K562 (cell line): ENCODE measurements around the gene PDE6D. TPM values are rescaled to one million over a fixed set of nuclear protein-coding genes. Genes with fewer than 3 reads are reported as not detected.

Experiments
- ATAC-seq: fragments of 200-7000 bp; cut with Tn5 transposase; 3 replicates; pipeline ENCODE4 v1.9.1; 2020; ENCODE audit warnings: moderate library complexity
- BruUV-seq: library from RNA; stranded (reverse); fragments of 400-500 nt; replicated peaks from 2 replicates; lab custom pipeline; 2021; lab: Mats Ljungman, UMichigan
- CTCF ChIA-PET: fragments of 300-600 bp; formaldehyde crosslinking; extraction: SDS; loops from one replicate; lab custom pipeline; 2021; ENCODE audit warnings: low intra/inter-chr PET ratio; lab: Yijun Ruan, JAX
- POLR2A ChIA-PET: fragments of 300-600, 350-650 bp; sonication (Branson Sonifier 250); formaldehyde crosslinking; extraction: SDS; loops from one replicate; lab custom pipeline; 2021; ENCODE audit warnings: antibody characterized with exemption, inconsistent platforms; lab: Yijun Ruan, JAX
- DNase-seq, 4 experiments: peaks; one replicate each; pipeline versions ENCODE4 v3.0.0 to v3.0.0-alpha.2; 2011 to 2018; ENCODE audit warnings: low spot score in 3 of 4, mixed read lengths in 3 of 4; ENCODE audit errors: extremely low read depth in 1 of 4
- FAIRE-seq: peaks from 2 replicates; lab custom pipeline; 2011; peaks lifted over from hg19 to GRCh38; lab: Jason Lieb, UNC
- H2AFZ ChIP-seq: 2 replicates; pipeline ENCODE4 v1.6.0; 2011; ENCODE audit warnings: low read depth, low read length, control low read depth, inconsistent platforms
- H3K27ac ChIP-seq: fragments of 200-600 bp; 3 replicates; pipeline ENCODE4 v1.8.0; 2011; ENCODE audit warnings: low read depth, mild to moderate bottlenecking, control low read depth, inconsistent platforms, low read length, moderate library complexity, mixed read lengths; ENCODE audit errors: extremely low read depth
- H3K27me3 ChIP-seq, 2 experiments: fragments of 300-600 bp in 1 of 2; 2 replicates in 1 of 2; 3 replicates in 1 of 2; pipeline versions ENCODE4 v1.6.0 to v1.8.0; 2011; ENCODE audit warnings: inconsistent platforms in 2 of 2, low read length in 2 of 2, mild to moderate bottlenecking in 1 of 2, mixed read lengths in 1 of 2, moderate library complexity in 1 of 2; ENCODE audit not compliant: control insufficient read depth in 2 of 2, insufficient read depth in 2 of 2
- H3K36me3 ChIP-seq: fragments of 300-600 bp; 3 replicates; pipeline ENCODE4 v1.8.0; 2011; ENCODE audit warnings: mild to moderate bottlenecking, low read length, inconsistent platforms; ENCODE audit not compliant: control insufficient read depth, insufficient read depth
- H3K4me1 ChIP-seq, 2 experiments: fragments of 200-600 bp in 1 of 2; replicated peaks in 1 of 2; 2 replicates in 1 of 2; 3 replicates in 1 of 2; pipeline versions ENCODE4 v1.5.1 to v1.8.0; 2011; ENCODE audit warnings: inconsistent platforms in 2 of 2, low read length in 2 of 2, mild to moderate bottlenecking in 1 of 2, mixed read lengths in 1 of 2, moderate library complexity in 1 of 2; ENCODE audit not compliant: control insufficient read depth in 2 of 2, insufficient read depth in 2 of 2
- H3K4me2 ChIP-seq: 2 replicates; pipeline ENCODE4 v1.6.1; 2011; ENCODE audit warnings: low read length, control low read depth, inconsistent platforms, mixed read lengths; ENCODE audit not compliant: insufficient read depth
- H3K4me3 ChIP-seq: fragments of 200-600 bp; sonication (generic), shearing (Covaris generic); 2 replicates; pipeline ENCODE4 v1.5.1; 2016; ENCODE audit warnings: control low read depth, inconsistent platforms
- H3K79me2 ChIP-seq: fragments of 200-600 bp; 3 replicates; pipeline ENCODE4 v1.8.0; 2011; ENCODE audit warnings: low read length, inconsistent platforms; ENCODE audit not compliant: control insufficient read depth, insufficient read depth
- H3K9ac ChIP-seq, 2 experiments: 2 replicates each; pipeline versions ENCODE4 v1.6.0 to v1.6.1; 2011; ENCODE audit warnings: low read depth in 2 of 2, low read length in 2 of 2, control low read depth in 1 of 2, inconsistent platforms in 1 of 2, mild to moderate bottlenecking in 1 of 2, mixed read lengths in 1 of 2; ENCODE audit not compliant: insufficient read depth in 1 of 2
- H3K9me1 ChIP-seq: one replicate; pipeline ENCODE4 v1.6.0; 2011; ENCODE audit warnings: inconsistent platforms, mild to moderate bottlenecking, low read length, moderate library complexity; ENCODE audit not compliant: control insufficient read depth, insufficient read depth
- H3K9me3 ChIP-seq: replicated peaks from 2 replicates; pipeline ENCODE4 v1.5.1; 2011; ENCODE audit warnings: low read depth, low read length, inconsistent platforms; ENCODE audit not compliant: control insufficient read depth, insufficient read depth
- H4K20me1 ChIP-seq: replicated peaks from 2 replicates; pipeline ENCODE4 v1.6.1; 2011; ENCODE audit warnings: low read length, inconsistent platforms, mixed read lengths; ENCODE audit not compliant: control insufficient read depth, insufficient read depth
- CHD2 ChIP-seq: IDR thresholded peaks from 2 replicates; pipeline ENCODE4 v1.6.1; 2011; ENCODE audit warnings: low read depth, low read length
- ESRRA ChIP-seq: fragments of 450-650 bp; IDR thresholded peaks from 2 replicates; pipeline ENCODE4 v1.6.1; 2014; ENCODE audit warnings: low read depth, mild to moderate bottlenecking, moderate library complexity, borderline replicate concordance
- FOXP1 ChIP-seq: sonication (generic); formaldehyde crosslinking; IDR thresholded peaks from 2 replicates; pipeline ENCODE4 v1.8.0; 2022; ENCODE audit warnings: mild to moderate bottlenecking, missing genetic modification reagents
- NCOA4 ChIP-seq: fragments of 450-650 bp; IDR thresholded peaks from 2 replicates; pipeline ENCODE4 v1.6.1; 2018; ENCODE audit warnings: mild to moderate bottlenecking; ENCODE audit not compliant: partially characterized antibody
- NR2C2 ChIP-seq, 2 experiments: fragments of 200-800 bp in 1 of 2; sonication (Bioruptor generic) in 1 of 2; sonication (generic) in 1 of 2; formaldehyde crosslinking in 1 of 2; IDR thresholded peaks; 2 replicates each; pipeline versions ENCODE4 v1.6.1 to v1.8.0; 2016 to 2022; ENCODE audit warnings: mild to moderate bottlenecking in 1 of 2, missing compliant biosample characterization in 1 of 2, missing genetic modification characterization in 1 of 2, missing genetic modification reagents in 1 of 2
- PTTG1 ChIP-seq: fragments of 450-650 bp; IDR thresholded peaks from 2 replicates; pipeline ENCODE4 v1.6.1; 2016; ENCODE audit warnings: low read depth, mild to moderate bottlenecking, missing genetic modification characterization, missing compliant biosample characterization
- TAL1 ChIP-seq: fragments of 450-650 bp; IDR thresholded peaks from 2 replicates; pipeline ENCODE4 v1.6.1; 2016; ENCODE audit warnings: mild to moderate bottlenecking
- TBP ChIP-seq: optimal IDR thresholded peaks from 2 replicates; pipeline ENCODE3; 2011; ENCODE audit warnings: low read depth, low read length, improper control_type of control experiment
- TSC22D4 ChIP-seq: fragments of 450-650 bp; IDR thresholded peaks from 2 replicates; pipeline ENCODE4 v1.6.1; 2016; ENCODE audit warnings: missing genetic modification characterization, missing biosample characterization, control low read depth
- ZNF668 ChIP-seq: fragments of 250-450 bp; sonication (Bioruptor Pico); IDR thresholded peaks from 2 replicates; pipeline ENCODE4 v1.8.0; 2022; ENCODE audit warnings: mild to moderate bottlenecking, inconsistent platforms
- ZNF830 ChIP-seq: fragments of 250-450 bp; sonication (Bioruptor Pico); IDR thresholded peaks from 2 replicates; pipeline ENCODE4 v1.5.0; 2021; ENCODE audit warnings: mild to moderate bottlenecking
- WGBS: fragments of 100-300 bp; shearing (Covaris generic); methylation state at CpG from one replicate; pipeline ENCODE4 v1.1.6; 2016; ENCODE audit warnings: low coverage, mixed read lengths; ENCODE audit not compliant: insufficient coverage; ENCODE audit errors: missing lambda C conversion rate; 5-methylcytosine and 5-hydroxymethylcytosine counted together
- in situ Hi-C: fragments of 300-500 bp; cut with MboI; formaldehyde crosslinking; loops from 4 replicates; pipeline ENCODE4 v1.15.0; 2018; ENCODE audit warnings: inconsistent platforms, mixed read lengths
- intact Hi-C: fragments of 100-400 bp; cut with micrococcal nuclease; formaldehyde crosslinking; loops from 2 replicates; pipeline ENCODE4 v1.14.2; 2022
- polyA plus RNA-seq, 8 experiments: library from polyadenylated mRNA; depleted of rRNA in 4 of 8; stranded (reverse) in 5 of 8; unstranded in 3 of 8; fragments of >200 nt; fragmentation: Nextera tagmentation in 2 of 8; fragmentation: Illumina TruSeq in 1 of 8; extraction: Ambion mirVana in 2 of 8; extraction: Trizol in 1 of 8; gene quantifications; 2 replicates each; pipeline versions ENCODE4 v1.2.1 to v1.2.3, GENCODE V29; 2011 to 2014; ENCODE audit warnings: inconsistent platforms in 1 of 8, missing spikeins in 1 of 8
- total RNA-seq, 7 experiments: library from RNA; depleted of rRNA in 6 of 7; stranded (reverse); fragments of >200 nt in 6 of 7; fragmentation: Illumina TruSeq in 2 of 7; extraction: Trizol in 2 of 7; gene quantifications; 2 replicates each; pipeline versions ENCODE4 v1.2.1 to v1.2.3, GENCODE V29; 2011 to 2021; ENCODE audit warnings: low replicate concordance in 1 of 7
- TF ChIP-seq, protein P1 (sequence below): fragments of 450-650 bp; IDR thresholded peaks from 2 replicates; pipeline ENCODE4 v1.6.1; 2017; ENCODE audit warnings: mild to moderate bottlenecking, moderate library complexity
- TF ChIP-seq, protein P2 (sequence below): fragments of 250-450 bp; sonication (Bioruptor Pico); IDR thresholded peaks from 2 replicates; pipeline ENCODE4 v1.9.0; 2021; ENCODE audit warnings: mild to moderate bottlenecking
- TF ChIP-seq, protein P3 (sequence below): fragments of 250-450 bp; sonication (Bioruptor Pico); IDR thresholded peaks from 2 replicates; pipeline ENCODE4 v1.5.0; 2021

The PDE6D gene
- total and polyA plus RNA-seq, 9 of the 15 experiments (the other 6 are each of a cell fraction or from before 2014, with no cell fraction given) = 0.65 to 11.6 (median 7.0) TPM

DNA sequence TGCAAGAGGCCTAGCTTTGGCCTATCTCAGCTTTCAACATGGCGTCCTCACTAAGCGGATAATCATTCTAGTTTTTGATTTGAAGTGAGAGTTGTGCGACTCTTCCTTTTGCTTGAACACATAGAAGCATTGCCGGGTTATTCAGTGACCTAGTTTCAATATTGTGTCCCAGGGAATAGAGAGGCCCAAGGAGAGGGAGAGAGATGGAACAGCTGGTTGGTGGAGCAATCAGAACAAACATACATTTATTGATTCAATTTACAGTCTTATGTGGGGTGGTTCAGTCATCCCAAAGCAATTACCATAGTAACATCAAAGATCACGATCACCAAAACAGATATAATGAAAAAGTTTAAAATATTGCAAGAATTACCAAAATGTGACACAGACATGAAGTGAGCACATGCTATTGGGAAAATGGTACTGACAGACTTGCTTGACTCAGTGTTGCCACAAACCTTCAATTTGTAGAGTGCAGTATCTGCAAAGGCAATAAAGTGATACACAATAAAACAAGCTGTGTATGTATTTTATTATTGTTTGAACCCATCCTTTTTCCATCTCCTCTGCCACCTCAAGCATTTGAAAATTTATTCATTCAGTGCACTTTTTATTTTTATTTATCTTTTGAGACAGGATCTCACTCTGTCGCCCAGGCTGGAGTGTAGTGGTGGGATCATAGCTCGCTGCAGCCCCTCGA, 35.4 kb upstream of the PDE6D start:
- in situ Hi-C loops (no loop called here), intact Hi-C loops (no loop called here)
- no peaks in the 10 kb centered on the region; the same call in 1 of the 2 replicates for H3K9me3 ChIP-seq
- H3K4me1 ChIP-seq = no peaks in the 10 kb centered on the region
- H2AFZ ChIP-seq = no peak overlapping the region
- H3K27ac ChIP-seq = no peak overlapping the region
- DNase-seq = no peak
- no peaks in the 10 kb centered on the region for H3K9me1 ChIP-seq
- no peaks in the 10 kb centered on the region for H3K79me2 ChIP-seq
- POLR2A ChIA-PET = no interaction called here
- H3K9ac ChIP-seq = no peak overlapping the region
- H4K20me1 ChIP-seq = no peaks in the 10 kb centered on the region
- H3K27me3 ChIP-seq = no peaks in the 10 kb centered on the region
- H3K4me3 ChIP-seq = no peak overlapping the region
- 57% methylated on average over 6 of the region's 8 CpGs for WGBS
- no peak for FAIRE-seq
- CTCF ChIA-PET = no interaction called here
- ATAC-seq = no peak
- no peak overlapping the region for H3K4me2 ChIP-seq
- TF ChIP-seq PTTG1 (tag) (no peak), TAL1 (no peak), TSC22D4 (no peak), ESRRA (no peak), CHD2 (no peak), ZNF830 (no peak), ZNF668 (CRISPR knock-in tag) (no peak), TBP (no peak), NR2C2 (CRISPR knock-in tag; IDR thresholded peaks at IDR 0.05) (no peak), NR2C2 (tag; IDR thresholded peaks at IDR 0.05) (no peak), FOXP1 (CRISPR knock-in tag) (no peak), NCOA4 (no peak)
- TF ChIP-seq, protein P1, sequence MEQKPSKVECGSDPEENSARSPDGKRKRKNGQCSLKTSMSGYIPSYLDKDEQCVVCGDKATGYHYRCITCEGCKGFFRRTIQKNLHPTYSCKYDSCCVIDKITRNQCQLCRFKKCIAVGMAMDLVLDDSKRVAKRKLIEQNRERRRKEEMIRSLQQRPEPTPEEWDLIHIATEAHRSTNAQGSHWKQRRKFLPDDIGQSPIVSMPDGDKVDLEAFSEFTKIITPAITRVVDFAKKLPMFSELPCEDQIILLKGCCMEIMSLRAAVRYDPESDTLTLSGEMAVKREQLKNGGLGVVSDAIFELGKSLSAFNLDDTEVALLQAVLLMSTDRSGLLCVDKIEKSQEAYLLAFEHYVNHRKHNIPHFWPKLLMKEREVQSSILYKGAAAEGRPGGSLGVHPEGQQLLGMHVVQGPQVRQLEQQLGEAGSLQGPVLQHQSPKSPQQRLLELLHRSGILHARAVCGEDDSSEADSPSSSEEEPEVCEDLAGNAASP = no peak
- TF ChIP-seq, protein P2, sequence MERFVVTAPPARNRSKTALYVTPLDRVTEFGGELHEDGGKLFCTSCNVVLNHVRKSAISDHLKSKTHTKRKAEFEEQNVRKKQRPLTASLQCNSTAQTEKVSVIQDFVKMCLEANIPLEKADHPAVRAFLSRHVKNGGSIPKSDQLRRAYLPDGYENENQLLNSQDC = no peak
- TF ChIP-seq, protein P3, sequence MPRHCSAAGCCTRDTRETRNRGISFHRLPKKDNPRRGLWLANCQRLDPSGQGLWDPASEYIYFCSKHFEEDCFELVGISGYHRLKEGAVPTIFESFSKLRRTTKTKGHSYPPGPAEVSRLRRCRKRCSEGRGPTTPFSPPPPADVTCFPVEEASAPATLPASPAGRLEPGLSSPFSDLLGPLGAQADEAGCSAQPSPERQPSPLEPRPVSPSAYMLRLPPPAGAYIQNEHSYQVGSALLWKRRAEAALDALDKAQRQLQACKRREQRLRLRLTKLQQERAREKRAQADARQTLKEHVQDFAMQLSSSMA (CRISPR knock-in tag) = no peak
- H3K36me3 ChIP-seq = no peaks in the 10 kb centered on the region
- no TSS peak for BruUV-seq
